ENCODE results near the gene NTM.

Gene NTM

GRCh38 chr11:132005887-132006286 is 635.5 kb downstream of the NTM start:
- Histone ChIP-seq H3K36me3 (ENCODE audit: control insufficient read depth, insufficient read depth, low read length, severe bottlenecking) (no peaks in the 10 kb centered on the region), H3K4me3 (ENCODE audit: low read length) (no peak overlapping the region), H3K9me3 (ENCODE audit: control insufficient read depth, low read length) (no peaks in the 10 kb centered on the region), H3K27me3 (replicated peaks; ENCODE audit: control insufficient read depth, insufficient read depth, low read length) (no peaks in the 10 kb centered on the region), H3K9ac (ENCODE audit: low read length) (no peak overlapping the region), H3K4me1 (ENCODE audit: control insufficient read depth, insufficient read depth, low read length) (no peaks in the 10 kb centered on the region)
- DNase-seq (ENCODE audit: low read depth), result no peak

GRCh38 chr11:132006884-132007580 is 636.6 kb downstream of the NTM start:
- Histone ChIP-seq H3K36me3 (ENCODE audit: control insufficient read depth, insufficient read depth, low read length, severe bottlenecking) (no peaks in the 10 kb centered on the region), H3K9ac (ENCODE audit: low read length) (no peak overlapping the region), H3K4me3 (ENCODE audit: low read length) (no peak overlapping the region), H3K27me3 (replicated peaks; ENCODE audit: control insufficient read depth, insufficient read depth, low read length) (no peaks in the 10 kb centered on the region), H3K9me3 (ENCODE audit: control insufficient read depth, low read length) (no peaks in the 10 kb centered on the region), H3K4me1 (ENCODE audit: control insufficient read depth, insufficient read depth, low read length) (no peaks in the 10 kb centered on the region)
- no peak for DNase-seq (ENCODE audit: low read depth)

- no peaks in the 10 kb centered on the region for H3K9me3 ChIP-seq (ENCODE audit: control insufficient read depth, low read length)
- H3K4me3 ChIP-seq (ENCODE audit: low read length), result no peak overlapping the region
- no peak for DNase-seq (ENCODE audit: low read depth)
- no peaks in the 10 kb centered on the region for H3K4me1 ChIP-seq (ENCODE audit: control insufficient read depth, insufficient read depth, low read length)
- H3K36me3 ChIP-seq (ENCODE audit: control insufficient read depth, insufficient read depth, low read length, severe bottlenecking), result no peaks in the 10 kb centered on the region
- H3K9ac ChIP-seq (ENCODE audit: low read length), result no peak overlapping the region
- no peaks in the 10 kb centered on the region for H3K27me3 ChIP-seq (replicated peaks; ENCODE audit: control insufficient read depth, insufficient read depth, low read length)
These were observed 637.8 kb downstream of the NTM start for GRCh38 chr11:132008226-132008625.

GRCh38 chr11:132008872-132009271 is 638.5 kb downstream of the NTM start:
- H3K27me3 ChIP-seq (replicated peaks; ENCODE audit: control insufficient read depth, insufficient read depth, low read length), result no peaks in the 10 kb centered on the region
- H3K9me3 ChIP-seq (ENCODE audit: control insufficient read depth, low read length), result no peaks in the 10 kb centered on the region
- no peak overlapping the region for H3K9ac ChIP-seq (ENCODE audit: low read length)
- no peaks in the 10 kb centered on the region for H3K4me1 ChIP-seq (ENCODE audit: control insufficient read depth, insufficient read depth, low read length)
- no peak overlapping the region for H3K4me3 ChIP-seq (ENCODE audit: low read length)
- DNase-seq (ENCODE audit: low read depth), result peak; percentile 24
- no peaks in the 10 kb centered on the region for H3K36me3 ChIP-seq (ENCODE audit: control insufficient read depth, insufficient read depth, low read length, severe bottlenecking)

- H3K9ac ChIP-seq (ENCODE audit: low read length), result no peak overlapping the region
- no peaks in the 10 kb centered on the region for H3K27me3 ChIP-seq (replicated peaks; ENCODE audit: control insufficient read depth, insufficient read depth, low read length)
- no peaks in the 10 kb centered on the region for H3K36me3 ChIP-seq (ENCODE audit: control insufficient read depth, insufficient read depth, low read length, severe bottlenecking)
- no peak overlapping the region for H3K4me3 ChIP-seq (ENCODE audit: low read length)
- no peaks in the 10 kb centered on the region for H3K9me3 ChIP-seq (ENCODE audit: control insufficient read depth, low read length)
- H3K4me1 ChIP-seq (ENCODE audit: control insufficient read depth, insufficient read depth, low read length), result peaks cover 17% of the 10 kb centered on the region
- no peak for DNase-seq (ENCODE audit: low read depth)
These were observed 649.6 kb downstream of the NTM start for GRCh38 chr11:132020001-132020400.

GRCh38 chr11:132022285-132022684 is 651.9 kb downstream of the NTM start:
- Histone ChIP-seq H3K4me1 (ENCODE audit: control insufficient read depth, insufficient read depth, low read length) (peaks cover 30% of the 10 kb centered on the region), H3K9ac (ENCODE audit: low read length) (no peak overlapping the region), H3K27me3 (replicated peaks; ENCODE audit: control insufficient read depth, insufficient read depth, low read length) (no peaks in the 10 kb centered on the region), H3K9me3 (ENCODE audit: control insufficient read depth, low read length) (no peaks in the 10 kb centered on the region), H3K36me3 (ENCODE audit: control insufficient read depth, insufficient read depth, low read length, severe bottlenecking) (no peaks in the 10 kb centered on the region), H3K4me3 (ENCODE audit: low read length) (no peak overlapping the region)
- DNase-seq (ENCODE audit: low read depth), result no peak

- H3K9me3 ChIP-seq (ENCODE audit: control insufficient read depth, low read length), result no peaks in the 10 kb centered on the region
These were observed 652.5 kb downstream of the NTM start for GRCh38 chr11:132022733-132023478.

GRCh38 chr11:132024587-132025295 is 654.3 kb downstream of the NTM start:
- Histone ChIP-seq H3K9ac (ENCODE audit: low read length) (no peak overlapping the region), H3K36me3 (ENCODE audit: control insufficient read depth, insufficient read depth, low read length, severe bottlenecking) (no peaks in the 10 kb centered on the region), H3K4me1 (ENCODE audit: control insufficient read depth, insufficient read depth, low read length) (peaks cover 38% of the 10 kb centered on the region), H3K4me3 (ENCODE audit: low read length) (no peak overlapping the region), H3K9me3 (ENCODE audit: control insufficient read depth, low read length) (no peaks in the 10 kb centered on the region), H3K27me3 (replicated peaks; ENCODE audit: control insufficient read depth, insufficient read depth, low read length) (no peaks in the 10 kb centered on the region)
- peak; percentile 64 for DNase-seq (ENCODE audit: low read depth)

More at GRCh38 chr11:132022733-132023478, 652.5 kb downstream of the NTM start:
- peaks cover 31% of the 10 kb centered on the region for H3K4me1 ChIP-seq (ENCODE audit: control insufficient read depth, insufficient read depth, low read length)
- H3K27me3 ChIP-seq (replicated peaks; ENCODE audit: control insufficient read depth, insufficient read depth, low read length), result no peaks in the 10 kb centered on the region
- no peak overlapping the region for H3K9ac ChIP-seq (ENCODE audit: low read length)
- no peak for DNase-seq (ENCODE audit: low read depth)
- H3K36me3 ChIP-seq (ENCODE audit: control insufficient read depth, insufficient read depth, low read length, severe bottlenecking), result no peaks in the 10 kb centered on the region
- H3K4me3 ChIP-seq (ENCODE audit: low read length), result no peak overlapping the region

- no peaks in the 10 kb centered on the region for H3K27me3 ChIP-seq (replicated peaks; ENCODE audit: control insufficient read depth, insufficient read depth, low read length)
- H3K9ac ChIP-seq (ENCODE audit: low read length), result no peak overlapping the region
- H3K4me1 ChIP-seq (ENCODE audit: control insufficient read depth, insufficient read depth, low read length), result peaks cover 38% of the 10 kb centered on the region
- H3K36me3 ChIP-seq (ENCODE audit: control insufficient read depth, insufficient read depth, low read length, severe bottlenecking), result no peaks in the 10 kb centered on the region
- no peaks in the 10 kb centered on the region for H3K9me3 ChIP-seq (ENCODE audit: control insufficient read depth, low read length)
- no peak for DNase-seq (ENCODE audit: low read depth)
- H3K4me3 ChIP-seq (ENCODE audit: low read length), result no peak overlapping the region
These were observed 656.3 kb downstream of the NTM start for GRCh38 chr11:132026746-132027145.

- H3K9ac ChIP-seq (ENCODE audit: low read length), result no peak overlapping the region
- no peaks in the 10 kb centered on the region for H3K27me3 ChIP-seq (replicated peaks; ENCODE audit: control insufficient read depth, insufficient read depth, low read length)
- H3K4me3 ChIP-seq (ENCODE audit: low read length), result no peak overlapping the region
- H3K4me1 ChIP-seq (ENCODE audit: control insufficient read depth, insufficient read depth, low read length), result peaks cover 30% of the 10 kb centered on the region
- no peak for DNase-seq (ENCODE audit: low read depth)
- no peaks in the 10 kb centered on the region for H3K36me3 ChIP-seq (ENCODE audit: control insufficient read depth, insufficient read depth, low read length, severe bottlenecking)
- no peaks in the 10 kb centered on the region for H3K9me3 ChIP-seq (ENCODE audit: control insufficient read depth, low read length)
These were observed 658.2 kb downstream of the NTM start for GRCh38 chr11:132028380-132029240.

All from adipocyte (in vitro differentiated cells).